ENCODE results near the gene AGL.

- TF ChIP-seq CTCF (tag by site-specific recombination; IDR thresholded peaks at IDR 0.05) (no peak), ZNF140 (tag by site-specific recombination; IDR thresholded peaks at IDR 0.05) (no peak), ZNF174 (tag by site-specific recombination; IDR thresholded peaks at IDR 0.05) (no peak), ZNF585B (tag by site-specific recombination; IDR thresholded peaks at IDR 0.05) (no peak), ZNF544 (tag by site-specific recombination; IDR thresholded peaks at IDR 0.05) (no peak), ZNF404 (tag by site-specific recombination; IDR thresholded peaks at IDR 0.05) (no peak), ZNF341 (tag by site-specific recombination; IDR thresholded peaks at IDR 0.05; ENCODE audit: low read depth) (no peak)
- TF ChIP-seq, protein P1, sequence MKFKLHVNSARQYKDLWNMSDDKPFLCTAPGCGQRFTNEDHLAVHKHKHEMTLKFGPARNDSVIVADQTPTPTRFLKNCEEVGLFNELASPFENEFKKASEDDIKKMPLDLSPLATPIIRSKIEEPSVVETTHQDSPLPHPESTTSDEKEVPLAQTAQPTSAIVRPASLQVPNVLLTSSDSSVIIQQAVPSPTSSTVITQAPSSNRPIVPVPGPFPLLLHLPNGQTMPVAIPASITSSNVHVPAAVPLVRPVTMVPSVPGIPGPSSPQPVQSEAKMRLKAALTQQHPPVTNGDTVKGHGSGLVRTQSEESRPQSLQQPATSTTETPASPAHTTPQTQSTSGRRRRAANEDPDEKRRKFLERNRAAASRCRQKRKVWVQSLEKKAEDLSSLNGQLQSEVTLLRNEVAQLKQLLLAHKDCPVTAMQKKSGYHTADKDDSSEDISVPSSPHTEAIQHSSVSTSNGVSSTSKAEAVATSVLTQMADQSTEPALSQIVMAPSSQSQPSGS (tag by site-specific recombination; IDR thresholded peaks at IDR 0.05; ENCODE audit: low read depth): no peak
These were observed 25.1 kb upstream of the AGL start for GRCh38 chr1:99825098-99825497.
